Activated CD8-positive, alpha-beta T cell treated with anti-CD3 and anti-CD28 coated beads for 36 hours (primary cell): ENCODE results near the gene BMF. TPM values are rescaled to one million over a fixed set of nuclear protein-coding genes. Genes with fewer than 3 reads are reported as not detected.
"Not testable (repeated sequence)": the region's sequence is repeated elsewhere in the genome, so short reads cannot be mapped to it uniquely, and the experiment has no call there.

Experiments
- ATAC-seq: fragments of 200-7000 bp; cut with Tn5 transposase; one replicate; pipeline ENCODE4 v1.10.0; 2021; ENCODE audit warnings: mild to moderate bottlenecking, moderate library complexity
- CTCF ChIA-PET: fragments of 350-600 bp; sonication (Branson Sonifier 250); formaldehyde crosslinking; loops from one replicate; lab custom pipeline; 2021; ENCODE audit warnings: antibody characterized with exemption; lab: Charles Lee
- POLR2A ChIA-PET: fragments of 350-600 bp; sonication (Branson Sonifier 250); formaldehyde crosslinking; loops from one replicate; lab custom pipeline; 2021; ENCODE audit warnings: antibody characterized with exemption; lab: Charles Lee
- DNase-seq: peaks from one replicate; pipeline ENCODE4 v3.0.0-alpha.2; 2020
- H3K27ac Mint-ChIP-seq: one replicate; pipeline ENCODE4 v1.8.0; 2021; ENCODE audit warnings: mild to moderate bottlenecking, mixed read lengths
- H3K27me3 Mint-ChIP-seq: one replicate; pipeline ENCODE4 v1.8.0; 2021; ENCODE audit warnings: mixed read lengths
- H3K36me3 Mint-ChIP-seq: one replicate; pipeline ENCODE4 v1.8.0; 2021; ENCODE audit warnings: low read depth, mixed read lengths
- H3K4me1 Mint-ChIP-seq: one replicate; pipeline ENCODE4 v1.8.0; 2021; ENCODE audit warnings: low read depth, mixed read lengths
- H3K4me3 Mint-ChIP-seq: one replicate; pipeline ENCODE4 v1.8.0; 2021; ENCODE audit warnings: mild to moderate bottlenecking, moderate library complexity, mixed read lengths
- H3K9me3 Mint-ChIP-seq: one replicate; pipeline ENCODE4 v1.8.0; 2021; ENCODE audit warnings: mixed read lengths
- intact Hi-C: fragments of 100-400 bp; cut with micrococcal nuclease; formaldehyde crosslinking; loops from one replicate; pipeline ENCODE4 v1.10.0; 2022
- total RNA-seq, 2 experiments: library from RNA; stranded (reverse); gene quantifications; one replicate each; pipeline ENCODE4 v1.2.3, GENCODE V29; 2021
- TF ChIP-seq, protein P1 (sequence below): fragments of 200-600 bp; IDR thresholded peaks from one replicate; pipeline ENCODE4 v1.8.0; 2022; ENCODE audit warnings: antibody characterized with exemption, mild to moderate bottlenecking

Gene BMF
- total RNA-seq = 1 to 10 TPM; 4.2 to 4.3 TPM

DNA sequence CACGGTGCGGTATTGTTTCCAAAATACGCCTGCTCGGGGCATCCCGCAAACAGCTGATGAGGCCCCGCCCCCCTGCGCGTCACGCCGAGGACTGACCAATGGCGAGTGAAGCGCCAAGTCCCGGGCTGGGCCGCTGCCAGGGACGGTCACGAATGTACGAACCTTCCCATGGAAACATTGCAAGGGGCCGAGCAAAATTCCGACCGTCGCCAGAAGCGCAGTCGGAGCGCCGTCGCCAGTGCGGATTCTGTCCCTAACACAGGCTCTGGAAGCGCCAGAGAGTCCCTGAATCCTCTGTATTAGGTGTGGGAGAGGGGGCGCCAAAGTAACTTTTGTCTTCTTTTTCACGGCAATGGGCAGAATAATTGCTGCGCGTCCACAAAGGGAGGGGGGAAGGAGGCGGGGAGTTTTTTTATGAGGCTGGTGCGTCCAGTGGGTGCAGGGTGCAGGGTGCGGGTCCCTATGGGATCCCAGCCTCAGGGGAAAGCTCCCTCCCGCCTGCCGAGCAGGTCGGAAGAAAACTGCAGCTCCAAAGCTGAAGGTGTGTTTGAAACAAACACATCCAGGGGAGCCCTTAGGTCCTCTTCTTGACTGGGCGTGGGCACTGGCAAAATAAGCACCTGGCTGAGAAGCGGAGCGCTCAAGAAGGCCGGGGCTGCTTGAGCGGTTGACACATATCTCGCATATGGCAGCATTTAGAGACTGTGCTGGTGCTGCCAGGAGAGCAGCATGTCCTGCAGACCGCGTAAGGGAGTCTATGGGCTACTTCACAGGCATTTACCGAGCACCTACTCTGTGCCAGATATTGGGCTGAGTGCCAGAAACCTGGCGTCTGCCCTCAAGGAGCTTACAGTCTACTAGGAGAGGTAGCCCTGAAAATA is at the start of gene BMF:
Gene BMF (minus strand): TSS at position 25 of the 881 bp plus-strand sequence. CDS start 2,793 bp downstream, outside the sequence.
- Mint-ChIP-seq H3K9me3 (no peaks in the 10 kb centered on the region), H3K36me3 (no peaks in the 10 kb centered on the region), H3K27ac (peak within 1 kb of the TSS; percentile 58), H3K4me3 (peak within 1 kb of the TSS; percentile 81), H3K4me1 (peaks cover 50% of the 10 kb centered on the region), H3K27me3 (peaks cover 12% of the 10 kb centered on the region)
- TF ChIP-seq, protein P1, sequence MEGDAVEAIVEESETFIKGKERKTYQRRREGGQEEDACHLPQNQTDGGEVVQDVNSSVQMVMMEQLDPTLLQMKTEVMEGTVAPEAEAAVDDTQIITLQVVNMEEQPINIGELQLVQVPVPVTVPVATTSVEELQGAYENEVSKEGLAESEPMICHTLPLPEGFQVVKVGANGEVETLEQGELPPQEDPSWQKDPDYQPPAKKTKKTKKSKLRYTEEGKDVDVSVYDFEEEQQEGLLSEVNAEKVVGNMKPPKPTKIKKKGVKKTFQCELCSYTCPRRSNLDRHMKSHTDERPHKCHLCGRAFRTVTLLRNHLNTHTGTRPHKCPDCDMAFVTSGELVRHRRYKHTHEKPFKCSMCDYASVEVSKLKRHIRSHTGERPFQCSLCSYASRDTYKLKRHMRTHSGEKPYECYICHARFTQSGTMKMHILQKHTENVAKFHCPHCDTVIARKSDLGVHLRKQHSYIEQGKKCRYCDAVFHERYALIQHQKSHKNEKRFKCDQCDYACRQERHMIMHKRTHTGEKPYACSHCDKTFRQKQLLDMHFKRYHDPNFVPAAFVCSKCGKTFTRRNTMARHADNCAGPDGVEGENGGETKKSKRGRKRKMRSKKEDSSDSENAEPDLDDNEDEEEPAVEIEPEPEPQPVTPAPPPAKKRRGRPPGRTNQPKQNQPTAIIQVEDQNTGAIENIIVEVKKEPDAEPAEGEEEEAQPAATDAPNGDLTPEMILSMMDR = no peak
- DNase-seq (peak; percentile 98), ATAC-seq (peak; percentile 72)
- POLR2A ChIA-PET = interaction anchor here (0.8 to 1.9 kb wide), 5 partner anchors 10 to 60 kb away, joined by 4 to 9 read pairs (median 4); no protein-coding TSS in a partner anchor
- intact Hi-C loops = no loop called here
- CTCF ChIA-PET = interaction anchor here (0.7 to 7.9 kb wide), 11 partner anchors 14 to 166 kb away, joined by 3 to 176 read pairs (median 4); partner anchors contain the start of gene BUB1B

DNA sequence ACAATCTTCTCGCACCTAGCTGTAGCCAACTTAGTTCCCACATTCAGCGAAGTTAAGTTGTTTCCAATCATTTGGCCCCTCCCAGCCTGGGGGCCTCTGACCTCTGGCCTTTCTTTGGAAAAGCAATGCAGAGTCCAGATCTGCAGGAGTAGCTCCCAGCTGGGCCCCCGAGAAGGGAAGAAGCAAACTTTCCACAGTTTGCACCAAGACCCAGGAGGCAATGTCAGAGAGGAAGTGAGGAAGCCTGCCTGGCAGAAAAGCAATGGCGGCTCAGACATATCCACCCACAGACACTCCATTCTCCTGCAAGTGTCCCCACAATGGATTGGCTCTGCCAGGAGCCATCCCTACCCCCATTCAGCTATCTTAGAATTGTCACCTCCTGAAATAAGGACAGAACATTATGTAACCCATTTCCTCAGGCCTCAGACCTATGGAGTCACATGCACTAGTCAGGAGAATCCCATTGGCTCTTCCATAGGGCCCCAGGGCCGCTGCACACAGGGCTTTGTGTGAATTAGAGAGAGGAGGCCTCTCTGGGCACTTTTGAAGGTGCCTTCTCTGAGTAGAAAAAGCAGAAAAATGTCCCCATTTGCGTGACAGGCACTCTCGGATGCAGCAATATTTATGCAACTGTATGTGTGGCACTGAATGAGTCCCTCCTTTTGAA is 49.2 kb upstream of the BMF start:
- Mint-ChIP-seq H3K27me3 (no peaks in the 10 kb centered on the region), H3K27ac (no peak overlapping the region), H3K4me3 (no peak overlapping the region), H3K4me1 (no peaks in the 10 kb centered on the region), H3K36me3 (no peaks in the 10 kb centered on the region), H3K9me3 (no peaks in the 10 kb centered on the region)
- DNase-seq (no peak), ATAC-seq (no peak)
- TF ChIP-seq, protein P1 = no peak
- CTCF ChIA-PET = interaction anchor here (0.9 to 2.1 kb wide), 3 partner anchors 16 to 110 kb away, joined by 3 to 6 read pairs (median 3); no protein-coding TSS in a partner anchor
- intact Hi-C loops = no loop called here
- POLR2A ChIA-PET = interaction anchor here (0.7 to 1.2 kb wide), 2 partner anchors 15 to 52 kb away, joined by 3 to 4 read pairs; no protein-coding TSS in a partner anchor

DNA sequence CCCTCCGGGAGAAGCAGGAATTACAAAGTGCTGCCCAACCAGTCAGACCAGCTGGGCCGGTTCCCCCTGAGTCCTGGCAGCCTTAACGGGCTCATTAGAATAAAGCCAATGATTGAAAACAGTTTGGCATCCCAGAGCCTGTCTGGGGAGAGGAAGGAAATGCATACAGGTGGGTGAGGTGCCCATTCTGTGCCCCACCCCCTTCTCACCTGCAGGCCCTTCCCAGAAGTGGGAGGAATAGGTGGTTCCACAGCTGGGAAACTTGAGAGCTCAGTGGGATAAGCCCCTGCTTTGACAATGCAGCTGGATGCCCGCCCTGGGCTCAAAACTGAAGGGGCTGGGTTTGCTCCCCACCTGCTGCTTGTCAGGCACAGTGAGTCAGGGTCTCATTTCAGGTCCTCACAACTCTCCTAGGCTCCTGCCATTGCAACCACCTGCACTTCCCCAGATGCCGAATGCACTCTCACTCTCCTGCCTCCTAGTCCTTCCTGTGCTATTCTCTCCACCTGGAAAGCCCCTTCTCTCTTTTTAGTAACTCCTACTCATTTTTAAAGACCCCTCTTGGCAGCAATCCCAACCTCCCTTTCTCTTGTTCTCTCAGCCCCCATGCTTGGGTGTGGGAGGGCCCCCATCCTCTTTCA is 46.7 kb upstream of the BMF start:
- intact Hi-C loops = no loop called here
- Mint-ChIP-seq H3K9me3 (no peaks in the 10 kb centered on the region), H3K4me1 (no peaks in the 10 kb centered on the region), H3K36me3 (no peaks in the 10 kb centered on the region), H3K27me3 (no peaks in the 10 kb centered on the region), H3K4me3 (no peak overlapping the region), H3K27ac (no peak overlapping the region)
- ATAC-seq (no peak), DNase-seq (no peak)
- ChIA-PET CTCF (interaction anchor here (1.6 to 1.9 kb wide), 2 partner anchors 49 to 51 kb away, joined by 3 to 9 read pairs; no protein-coding TSS in a partner anchor), POLR2A (no interaction called here)
- TF ChIP-seq, protein P1 = no peak

DNA sequence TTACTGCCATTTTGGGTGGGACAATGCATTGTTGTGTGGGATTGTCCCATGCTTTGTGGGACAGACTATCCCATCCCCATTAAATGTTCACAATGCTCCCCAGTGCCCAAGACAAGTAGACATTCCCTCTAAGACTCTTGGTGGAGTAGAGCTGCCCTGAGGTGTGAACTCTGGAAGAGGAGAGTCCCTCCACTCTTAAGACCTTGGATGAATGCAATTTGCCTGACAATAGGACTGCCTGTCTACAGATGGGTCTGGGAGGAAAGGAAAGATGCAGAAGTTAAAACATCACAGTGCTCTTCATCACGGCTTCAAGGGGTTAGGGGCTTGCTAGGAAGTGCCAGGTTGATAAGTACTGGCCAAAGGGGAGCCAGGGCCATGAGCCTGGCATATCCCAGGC is 46.1 kb upstream of the BMF start:
- H3K4me3 Mint-ChIP-seq, H3K36me3 Mint-ChIP-seq, H3K27me3 Mint-ChIP-seq, H3K9me3 Mint-ChIP-seq, H3K4me1 Mint-ChIP-seq, CTCF ChIA-PET, POLR2A ChIA-PET, ATAC-seq, H3K27ac Mint-ChIP-seq, intact Hi-C loops, DNase-seq: not testable (repeated sequence)

DNA sequence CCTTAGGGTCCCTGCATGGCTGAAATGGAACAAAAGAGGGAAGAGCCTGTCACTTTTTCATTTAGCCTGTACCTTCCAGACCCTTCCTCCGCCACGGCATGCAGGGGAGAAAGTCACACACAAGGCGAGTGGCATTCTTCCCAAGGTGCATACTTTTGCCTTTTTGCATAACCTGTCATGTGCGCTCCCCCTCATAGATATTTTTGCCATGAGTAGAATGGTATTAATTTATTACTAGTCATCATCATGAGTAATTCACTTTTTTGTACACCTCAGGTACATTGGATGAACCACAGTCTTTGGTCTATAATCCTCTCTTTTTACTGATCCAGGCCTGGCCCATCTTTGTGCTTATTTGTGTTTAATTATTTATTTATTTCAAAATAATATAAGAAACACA is 43.3 kb upstream of the BMF start:
- POLR2A ChIA-PET = no interaction called here
- Mint-ChIP-seq H3K36me3 (no peaks in the 10 kb centered on the region), H3K27ac (no peak overlapping the region), H3K9me3 (no peaks in the 10 kb centered on the region), H3K4me1 (no peaks in the 10 kb centered on the region), H3K27me3 (no peaks in the 10 kb centered on the region), H3K4me3 (no peak overlapping the region)
- ATAC-seq (no peak), DNase-seq (no peak)
- CTCF ChIA-PET = no interaction called here
- intact Hi-C loops = no loop called here
- TF ChIP-seq, protein P1 = no peak
